SH-SY5Y (cell line): ENCODE results near the gene MS4A7.

Experiments
- GATA2 ChIP-seq: IDR thresholded peaks from 2 replicates; pipeline ENCODE4 v1.6.1; 2011; ENCODE audit warnings: mild to moderate bottlenecking, low read depth, low read length
- GATA3 ChIP-seq: IDR thresholded peaks from 2 replicates; pipeline ENCODE4 v1.6.1; 2011; ENCODE audit warnings: low read depth, mild to moderate bottlenecking, low read length, moderate library complexity

- TF ChIP-seq GATA2 (no peak), GATA3 (no peak)
These were observed 16.1 kb upstream of the MS4A7 start for GRCh38 chr11:60362241-60362640.
